Measurements from ENCODE around the gene WBP2. TPM values are rescaled to one million over a fixed set of nuclear protein-coding genes. Genes with fewer than 3 reads are reported as not detected.
"Not testable (repeated sequence)": the region's sequence is repeated elsewhere in the genome, so short reads cannot be mapped to it uniquely, and the experiment has no call there.

Gene WBP2
- total RNA-seq, 2 experiments from 2014 or later, result 47.8 to 52.9 TPM

- CTCF ChIA-PET, result no interaction called here
- POLR2A ChIA-PET, result no interaction called here
Observed at GRCh38 chr17:75817571-75817970, 37.6 kb downstream of the WBP2 start.

GRCh38 chr17:75816693-75817092, 38.4 kb downstream of the WBP2 start:
- CTCF ChIA-PET, result no interaction called here

GRCh38 chr17:75815399-75815798, 39.7 kb downstream of the WBP2 start:
- CTCF ChIA-PET, result interaction anchor here (1.6 kb wide), 1 partner anchor 11 kb away, joined by 4 read pairs; no protein-coding TSS in a partner anchor
- POLR2A ChIA-PET, result no interaction called here

More at GRCh38 chr17:75816693-75817092, 38.4 kb downstream of the WBP2 start:
- POLR2A ChIA-PET, result no interaction called here

- ChIA-PET POLR2A (interaction anchor here (0.6 to 1.2 kb wide), 2 partner anchors 9 to 17 kb away, joined by 4 to 5 read pairs; no protein-coding TSS in a partner anchor), CTCF (interaction anchor here (1.6 kb wide), 1 partner anchor 12 kb away, joined by 4 read pairs; no protein-coding TSS in a partner anchor)
Observed at GRCh38 chr17:75814900-75815373, 40.2 kb downstream of the WBP2 start.

- CTCF ChIA-PET, result interaction anchor here (0.7 to 1.6 kb wide), 2 partner anchors 13 to 50 kb away, joined by 3 to 4 read pairs; no protein-coding TSS in a partner anchor
- POLR2A ChIA-PET, result interaction anchor here (1.2 kb wide), 1 partner anchor 10 kb away, joined by 4 read pairs; no protein-coding TSS in a partner anchor
Observed at GRCh38 chr17:75814021-75814395, 41.1 kb downstream of the WBP2 start.

GRCh38 chr17:75813081-75814020, 41.8 kb downstream of the WBP2 start:
- CTCF ChIA-PET, result interaction anchor here (0.7 to 1.6 kb wide), 3 partner anchors 8 to 49 kb away, joined by 3 to 5 read pairs (median 3); no protein-coding TSS in a partner anchor
- POLR2A ChIA-PET, result no interaction called here

GRCh38 chr17:75812096-75813013, 42.8 kb downstream of the WBP2 start:
- POLR2A ChIA-PET, result no interaction called here
- CTCF ChIA-PET, result interaction anchor here (1.3 to 1.6 kb wide), 2 partner anchors 9 to 15 kb away, joined by 3 to 5 read pairs; no protein-coding TSS in a partner anchor

- ChIA-PET CTCF (no interaction called here), POLR2A (no interaction called here)
Observed at GRCh38 chr17:75811174-75811573, 44.0 kb downstream of the WBP2 start.

- CTCF ChIA-PET, POLR2A ChIA-PET: not testable (repeated sequence)
Observed at GRCh38 chr17:75810756-75811155, 44.4 kb downstream of the WBP2 start.

- CTCF ChIA-PET, result no interaction called here
Observed at GRCh38 chr17:75810216-75810615, 44.9 kb downstream of the WBP2 start.

GRCh38 chr17:75809631-75810111, 45.5 kb downstream of the WBP2 start:
- ChIA-PET CTCF (no interaction called here), POLR2A (no interaction called here)

More at GRCh38 chr17:75810216-75810615, 44.9 kb downstream of the WBP2 start:
- POLR2A ChIA-PET, result no interaction called here

- ChIA-PET POLR2A (no interaction called here), CTCF (interaction anchor here (1.2 kb wide), 1 partner anchor 56 kb away, joined by 3 read pairs; no protein-coding TSS in a partner anchor)
Observed at GRCh38 chr17:75808905-75809621, 46.1 kb downstream of the WBP2 start.

GRCh38 chr17:75808549-75808904, 46.6 kb downstream of the WBP2 start:
- ChIA-PET POLR2A (no interaction called here), CTCF (interaction anchor here (0.5 to 1.2 kb wide), 2 partner anchors 55 to 131 kb away, joined by 3 to 4 read pairs; no protein-coding TSS in a partner anchor)

GRCh38 chr17:75807861-75808260, 47.3 kb downstream of the WBP2 start:
- CTCF ChIA-PET, result interaction anchor here (0.5 to 1.2 kb wide), 2 partner anchors 54 to 131 kb away, joined by 3 to 4 read pairs; no protein-coding TSS in a partner anchor
- POLR2A ChIA-PET, result no interaction called here

GRCh38 chr17:75806822-75807500, 48.2 kb downstream of the WBP2 start:
- ChIA-PET POLR2A (no interaction called here), CTCF (no interaction called here)

GRCh38 chr17:75803883-75804282, 51.3 kb downstream of the WBP2 start:
- ChIA-PET CTCF (interaction anchor here (0.5 to 1.1 kb wide), 3 partner anchors 28 to 293 kb away, joined by 3 read pairs; no protein-coding TSS in a partner anchor), POLR2A (interaction anchor here (1.1 kb wide), 1 partner anchor 24 kb away, joined by 4 read pairs; a partner anchor contains a TSS)

- POLR2A ChIA-PET, result interaction anchor here (0.5 to 1.1 kb wide), 2 partner anchors 23 to 29 kb away, joined by 3 to 8 read pairs; no protein-coding TSS in a partner anchor
- CTCF ChIA-PET, result no interaction called here
Observed at GRCh38 chr17:75799402-75799801, 55.7 kb downstream of the WBP2 start.
